T-helper 2 cell treated with Interferon-gamma antibody and Interleukin-4, amounts not matched to agents 5 μg/mL and 100 μg/mL, for 36 hours (primary cell): Measurements from ENCODE around the gene ARFGEF2.
"Not testable (repeated sequence)": the region's sequence is repeated elsewhere in the genome, so short reads cannot be mapped to it uniquely, and the experiment has no call there.

Experiments used
- DNase-seq: peaks from one replicate; pipeline ENCODE4 v3.0.0; 2021; ENCODE audit warnings: low spot score
- H3K27ac Mint-ChIP-seq: one replicate; pipeline ENCODE4 v1.8.0; 2021; ENCODE audit warnings: mild to moderate bottlenecking, mixed read lengths
- H3K27me3 Mint-ChIP-seq: one replicate; pipeline ENCODE4 v1.8.0; 2021; ENCODE audit warnings: low read depth, mixed read lengths
- H3K36me3 Mint-ChIP-seq: one replicate; pipeline ENCODE4 v1.8.0; 2021; ENCODE audit warnings: low read depth, mixed read lengths
- H3K4me1 Mint-ChIP-seq: one replicate; pipeline ENCODE4 v1.8.0; 2021; ENCODE audit warnings: low read depth, mixed read lengths
- H3K4me3 Mint-ChIP-seq: one replicate; pipeline ENCODE4 v1.8.0; 2022; ENCODE audit warnings: mild to moderate bottlenecking, moderate library complexity, mixed read lengths
- H3K9me3 Mint-ChIP-seq: one replicate; pipeline ENCODE4 v1.8.0; 2021; ENCODE audit warnings: mixed read lengths

ARFGEF2 gene

GRCh38 chr20:48921168-48921882, at the start of gene ARFGEF2:
ARFGEF2 (plus strand) TSS chr20:48921711; CDS start chr20:48921890, 179 bp downstream.
- Mint-ChIP-seq H3K27me3 (no peaks in the 10 kb centered on the region), H3K9me3 (no peaks in the 10 kb centered on the region), H3K36me3 (no peaks in the 10 kb centered on the region), H3K4me3 (peak within 1 kb of the TSS; percentile 97), H3K27ac (peak within 1 kb of the TSS; percentile 97), H3K4me1 (peaks cover 29% of the 10 kb centered on the region)
- DNase-seq = peak; percentile 96

- DNase-seq = no peak
- no peak overlapping the region for H3K27ac Mint-ChIP-seq
- H3K36me3 Mint-ChIP-seq = peaks cover 4% of the 10 kb centered on the region
- H3K4me3 Mint-ChIP-seq = no peak overlapping the region
- H3K4me1 Mint-ChIP-seq = peaks cover 11% of the 10 kb centered on the region
- H3K9me3 Mint-ChIP-seq = peaks cover 4% of the 10 kb centered on the region
- H3K27me3 Mint-ChIP-seq = no peaks in the 10 kb centered on the region
Observed at GRCh38 chr20:48875233-48875913, 46.1 kb upstream of the ARFGEF2 start.

GRCh38 chr20:48875914-48876240, 45.6 kb upstream of the ARFGEF2 start:
- no peak for DNase-seq
- Mint-ChIP-seq H3K36me3 (peaks cover 4% of the 10 kb centered on the region), H3K4me3 (no peak overlapping the region), H3K9me3 (peaks cover 4% of the 10 kb centered on the region), H3K27me3 (no peaks in the 10 kb centered on the region), H3K4me1 (peaks cover 11% of the 10 kb centered on the region), H3K27ac (no peak overlapping the region)

- no peak overlapping the region for H3K4me3 Mint-ChIP-seq
- H3K36me3 Mint-ChIP-seq = peaks cover 4% of the 10 kb centered on the region
- H3K27me3 Mint-ChIP-seq = no peaks in the 10 kb centered on the region
- DNase-seq = no peak
- peaks cover 11% of the 10 kb centered on the region for H3K4me1 Mint-ChIP-seq
- peaks cover 4% of the 10 kb centered on the region for H3K9me3 Mint-ChIP-seq
- no peak overlapping the region for H3K27ac Mint-ChIP-seq
Observed at GRCh38 chr20:48877304-48877703, 44.2 kb upstream of the ARFGEF2 start.

GRCh38 chr20:48878534-48879248, 42.8 kb upstream of the ARFGEF2 start:
- no peak for DNase-seq
- H3K9me3 Mint-ChIP-seq = no peaks in the 10 kb centered on the region
- no peak overlapping the region for H3K27ac Mint-ChIP-seq
- H3K27me3 Mint-ChIP-seq = no peaks in the 10 kb centered on the region
- H3K4me3 Mint-ChIP-seq = no peak overlapping the region
- no peaks in the 10 kb centered on the region for H3K36me3 Mint-ChIP-seq
- peaks cover 5% of the 10 kb centered on the region for H3K4me1 Mint-ChIP-seq

GRCh38 chr20:48879612-48880245, 41.8 kb upstream of the ARFGEF2 start:
- Mint-ChIP-seq H3K9me3 (no peaks in the 10 kb centered on the region), H3K4me1 (peaks cover 5% of the 10 kb centered on the region), H3K27ac (no peak overlapping the region), H3K4me3 (no peak overlapping the region), H3K36me3 (no peaks in the 10 kb centered on the region), H3K27me3 (no peaks in the 10 kb centered on the region)
- no peak for DNase-seq

- no peaks in the 10 kb centered on the region for H3K27me3 Mint-ChIP-seq
Observed at GRCh38 chr20:48880331-48880730, 41.2 kb upstream of the ARFGEF2 start.

GRCh38 chr20:48880981-48881657, 40.4 kb upstream of the ARFGEF2 start:
- no peak overlapping the region for H3K27ac Mint-ChIP-seq
- H3K4me3 Mint-ChIP-seq = no peak overlapping the region
- no peak for DNase-seq
- no peaks in the 10 kb centered on the region for H3K9me3 Mint-ChIP-seq
- H3K27me3 Mint-ChIP-seq = no peaks in the 10 kb centered on the region
- no peaks in the 10 kb centered on the region for H3K36me3 Mint-ChIP-seq
- H3K4me1 Mint-ChIP-seq = no peaks in the 10 kb centered on the region

More at GRCh38 chr20:48880331-48880730, 41.2 kb upstream of the ARFGEF2 start:
- H3K9me3 Mint-ChIP-seq = no peaks in the 10 kb centered on the region
- H3K4me1 Mint-ChIP-seq = no peaks in the 10 kb centered on the region
- no peak for DNase-seq
- no peaks in the 10 kb centered on the region for H3K36me3 Mint-ChIP-seq
- H3K27ac Mint-ChIP-seq = no peak overlapping the region
- no peak overlapping the region for H3K4me3 Mint-ChIP-seq

- Mint-ChIP-seq H3K36me3 (no peaks in the 10 kb centered on the region), H3K4me1 (no peaks in the 10 kb centered on the region), H3K9me3 (no peaks in the 10 kb centered on the region), H3K27ac (no peak overlapping the region), H3K4me3 (no peak overlapping the region), H3K27me3 (no peaks in the 10 kb centered on the region)
- no peak for DNase-seq
Observed at GRCh38 chr20:48885237-48885636, 36.3 kb upstream of the ARFGEF2 start.

- no peaks in the 10 kb centered on the region for H3K9me3 Mint-ChIP-seq
- no peaks in the 10 kb centered on the region for H3K4me1 Mint-ChIP-seq
- H3K4me3 Mint-ChIP-seq = no peak overlapping the region
- H3K36me3 Mint-ChIP-seq = no peaks in the 10 kb centered on the region
- no peak overlapping the region for H3K27ac Mint-ChIP-seq
- peaks cover 9% of the 10 kb centered on the region for H3K27me3 Mint-ChIP-seq
- DNase-seq = no peak
Observed at GRCh38 chr20:48886194-48886593, 35.3 kb upstream of the ARFGEF2 start.

GRCh38 chr20:48886811-48887210, 34.7 kb upstream of the ARFGEF2 start:
- no peaks in the 10 kb centered on the region for H3K4me1 Mint-ChIP-seq
- no peak overlapping the region for H3K27ac Mint-ChIP-seq
- H3K27me3 Mint-ChIP-seq = peaks cover 11% of the 10 kb centered on the region
- no peaks in the 10 kb centered on the region for H3K36me3 Mint-ChIP-seq
- no peak overlapping the region for H3K4me3 Mint-ChIP-seq
- no peaks in the 10 kb centered on the region for H3K9me3 Mint-ChIP-seq
- no peak for DNase-seq

- H3K9me3 Mint-ChIP-seq, H3K36me3 Mint-ChIP-seq, H3K27ac Mint-ChIP-seq, H3K4me3 Mint-ChIP-seq, H3K4me1 Mint-ChIP-seq, DNase-seq: not testable (repeated sequence)
- H3K27me3 Mint-ChIP-seq = peaks cover 20% of the 10 kb centered on the region
Observed at GRCh38 chr20:48888517-48888916, 33.0 kb upstream of the ARFGEF2 start.

- H3K9me3 Mint-ChIP-seq = no peaks in the 10 kb centered on the region
- no peak overlapping the region for H3K27ac Mint-ChIP-seq
- no peaks in the 10 kb centered on the region for H3K4me1 Mint-ChIP-seq
- H3K4me3 Mint-ChIP-seq = no peak overlapping the region
- H3K27me3 Mint-ChIP-seq = peaks cover 20% of the 10 kb centered on the region
- no peak for DNase-seq
- no peaks in the 10 kb centered on the region for H3K36me3 Mint-ChIP-seq
Observed at GRCh38 chr20:48889140-48889790, 32.2 kb upstream of the ARFGEF2 start.
